ENCODE measurements around the gene RAPGEF4. TPM values are rescaled to one million over a fixed set of nuclear protein-coding genes. Genes with fewer than 3 reads are reported as not detected.

RAPGEF4 gene
- total and polyA plus RNA-seq, 2 donors (not counting 1 experiment from before 2014, with no cell fraction given) = 0.22 to 0.30 TPM

DNA sequence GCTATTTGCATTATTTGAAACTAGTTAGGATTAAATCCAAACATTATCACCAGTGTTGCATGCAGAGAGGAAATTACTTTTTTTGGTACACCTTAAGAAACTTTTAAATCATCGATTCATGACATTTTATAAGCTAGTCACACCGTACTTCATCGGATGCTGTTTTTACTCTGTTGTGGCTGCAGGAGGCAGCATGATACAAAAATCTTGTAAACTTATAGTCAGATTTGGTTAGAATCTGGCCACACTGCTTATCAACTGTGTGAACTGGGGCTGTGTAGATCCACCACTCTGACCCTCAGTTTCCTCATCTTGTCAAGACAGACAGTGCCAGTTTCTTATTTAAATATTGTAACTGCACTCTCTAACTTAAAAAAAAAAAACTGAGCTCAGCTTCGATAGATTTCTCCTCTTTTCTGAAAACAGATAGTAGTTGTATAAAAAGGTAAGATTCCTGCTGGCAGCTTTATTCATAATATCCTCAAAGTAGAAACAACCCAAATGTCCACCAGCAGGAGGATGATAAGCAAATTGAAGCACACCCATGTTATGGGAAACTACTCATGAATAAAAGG is 77.8 kb downstream of the RAPGEF4 start:
- TF ChIP-seq CTCF (IDR thresholded peaks at IDR 0.05) (no peak), EZH2 (IDR thresholded peaks at IDR 0.05; ENCODE audit: borderline replicate concordance, insufficient read depth, low read depth, low read length, poor library complexity, severe bottlenecking) (no peak)
- H3K79me2 ChIP-seq (ENCODE audit: control insufficient read depth, insufficient read depth, low read length) = no peaks in the 10 kb centered on the region
- 52% methylated on average over 2 of the region's 4 CpGs for WGBS (ENCODE audit: insufficient coverage)
- no peaks in the 10 kb centered on the region for H4K20me1 ChIP-seq (ENCODE audit: control insufficient read depth, insufficient read depth, low read length, poor library complexity, severe bottlenecking)
- no peaks in the 10 kb centered on the region for H3K36me3 ChIP-seq (replicated peaks in 1 of 2; ENCODE audit: control extremely low read depth in 1 of 2, control insufficient read depth in 1 of 2, extremely low read depth in 1 of 2, insufficient read depth in 2 of 2, low read length in 1 of 2)
- POLR2A ChIA-PET = no interaction called here
- H3K4me3 Mint-ChIP-seq = no peak overlapping the region
- H2AFZ ChIP-seq (ENCODE audit: insufficient read depth, low read depth, low read length, poor library complexity, severe bottlenecking) = no peak overlapping the region
- CTCF ChIA-PET = no interaction called here
- H3K9me3 Mint-ChIP-seq (ENCODE audit: insufficient read depth) = no peaks in the 10 kb centered on the region
- H3K9ac ChIP-seq (ENCODE audit: low read length) = no peak overlapping the region
- H3K27ac Mint-ChIP-seq = no peak overlapping the region
- intact Hi-C loops (cut with micrococcal nuclease) = no loop called here
- no peaks in the 10 kb centered on the region for H3K9me3 ChIP-seq (ENCODE audit: control extremely low read depth in 1 of 3, control insufficient read depth in 2 of 3, insufficient read depth in 1 of 3, low read length in 2 of 3)
- H3K27me3 Mint-ChIP-seq = peaks cover 8% of the 10 kb centered on the region
- ATAC-seq (ENCODE audit: low read depth) (no peak), DNase-seq (no peak)
- no peak overlapping the region for H3K27ac ChIP-seq (ENCODE audit: low read length in 2 of 2)
- H3K4me2 ChIP-seq (replicated peaks; ENCODE audit: low read depth, low read length, poor library complexity, severe bottlenecking) = no peak overlapping the region
- peaks cover 0 to 2% (median 0%) of the 10 kb centered on the region in 4 experiments for H3K27me3 ChIP-seq (replicated peaks in 1 of 4; ENCODE audit: control extremely low read depth in 1 of 4, control insufficient read depth in 3 of 4, insufficient read depth in 4 of 4, low read length in 3 of 4)
- H3K4me1 ChIP-seq (ENCODE audit: control insufficient read depth in 2 of 2, insufficient read depth in 2 of 2, low read length in 2 of 2) = no peaks in the 10 kb centered on the region
- no peak overlapping the region for H3K4me3 ChIP-seq (ENCODE audit: control extremely low read depth in 1 of 5, extremely low read depth in 1 of 5, insufficient read depth in 1 of 5, low read depth in 2 of 5, low read length in 4 of 5)
- H3K4me1 Mint-ChIP-seq = no peaks in the 10 kb centered on the region

DNA sequence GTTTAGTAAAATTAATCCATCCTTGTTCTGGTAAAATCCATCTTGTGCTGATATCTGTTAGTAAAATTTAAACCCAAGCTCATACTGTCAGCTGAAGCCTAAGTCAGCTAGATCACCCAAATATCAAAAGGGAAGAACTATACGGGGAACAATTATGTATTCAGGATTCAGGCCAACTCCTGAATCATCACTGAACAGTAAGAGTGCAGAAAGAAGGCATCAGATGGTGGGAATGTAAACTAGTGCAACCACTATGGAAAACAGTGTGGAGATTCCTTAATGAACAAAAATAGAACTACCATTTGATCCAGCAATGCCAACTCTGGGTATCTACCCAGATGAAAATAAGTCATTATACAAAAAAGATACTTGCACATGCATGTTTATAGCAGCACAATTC is 81.8 kb downstream of the RAPGEF4 start:
- Histone ChIP-seq H3K4me2 (replicated peaks; ENCODE audit: low read depth, low read length, poor library complexity, severe bottlenecking) (no peak overlapping the region), H3K36me3 (replicated peaks in 1 of 2; ENCODE audit: control extremely low read depth in 1 of 2, control insufficient read depth in 1 of 2, extremely low read depth in 1 of 2, insufficient read depth in 2 of 2, low read length in 1 of 2) (no peaks in the 10 kb centered on the region), H2AFZ (ENCODE audit: insufficient read depth, low read depth, low read length, poor library complexity, severe bottlenecking) (no peak overlapping the region), H3K9ac (ENCODE audit: low read length) (no peak overlapping the region), H3K4me3 (ENCODE audit: control extremely low read depth in 1 of 5, extremely low read depth in 1 of 5, insufficient read depth in 1 of 5, low read depth in 2 of 5, low read length in 4 of 5) (no peak overlapping the region), H3K79me2 (ENCODE audit: control insufficient read depth, insufficient read depth, low read length) (no peaks in the 10 kb centered on the region), H3K27ac (ENCODE audit: low read length in 2 of 2) (no peak overlapping the region), H3K9me3 (ENCODE audit: control extremely low read depth in 1 of 3, control insufficient read depth in 2 of 3, insufficient read depth in 1 of 3, low read length in 2 of 3) (no peaks in the 10 kb centered on the region), H4K20me1 (ENCODE audit: control insufficient read depth, insufficient read depth, low read length, poor library complexity, severe bottlenecking) (no peaks in the 10 kb centered on the region), H3K4me1 (ENCODE audit: control insufficient read depth in 2 of 2, insufficient read depth in 2 of 2, low read length in 2 of 2) (no peaks in the 10 kb centered on the region), H3K27me3 (replicated peaks in 1 of 4; ENCODE audit: control extremely low read depth in 1 of 4, control insufficient read depth in 3 of 4, insufficient read depth in 4 of 4, low read length in 3 of 4) (peaks cover 0 to 2% (median 0%) of the 10 kb centered on the region in 4 experiments)
- WGBS (ENCODE audit: insufficient coverage) = no CpG with 5 or more reads among the region's 1 CpG
- Mint-ChIP-seq H3K4me3 (no peak overlapping the region), H3K9me3 (ENCODE audit: insufficient read depth) (no peaks in the 10 kb centered on the region), H3K4me1 (no peaks in the 10 kb centered on the region), H3K27ac (no peak overlapping the region), H3K27me3 (peaks cover 14% of the 10 kb centered on the region)
- no peak for DNase-seq
- ChIA-PET CTCF (interaction anchor here (0.9 kb wide), 1 partner anchor 11 kb away, joined by 3 read pairs; no protein-coding TSS in a partner anchor), POLR2A (no interaction called here)
- TF ChIP-seq CTCF (IDR thresholded peaks at IDR 0.05) (no peak), EZH2 (IDR thresholded peaks at IDR 0.05; ENCODE audit: borderline replicate concordance, insufficient read depth, low read depth, low read length, poor library complexity, severe bottlenecking) (no peak)
- ATAC-seq (ENCODE audit: low read depth) = no peak
- intact Hi-C loops (cut with micrococcal nuclease) = no loop called here

Measured in B cell (primary cell).